GM20000 (cell line): ENCODE measurements around the gene SERPINB8.
A peak's percentile ranks its signal among the peaks of the same experiment; 100 is the strongest.

ENCODE experiments used
- DNase-seq: peaks from one replicate; pipeline ENCODE4 v3.0.0; 2012; ENCODE audit warnings: low spot score
- TF ChIP-seq, protein P1 (sequence below): IDR thresholded peaks from 2 replicates; pipeline ENCODE4 v1.5.1; 2012; ENCODE audit warnings: mild to moderate bottlenecking, control low read depth; ENCODE audit errors: extremely low read depth, missing control alignments

Gene SERPINB8

DNA sequence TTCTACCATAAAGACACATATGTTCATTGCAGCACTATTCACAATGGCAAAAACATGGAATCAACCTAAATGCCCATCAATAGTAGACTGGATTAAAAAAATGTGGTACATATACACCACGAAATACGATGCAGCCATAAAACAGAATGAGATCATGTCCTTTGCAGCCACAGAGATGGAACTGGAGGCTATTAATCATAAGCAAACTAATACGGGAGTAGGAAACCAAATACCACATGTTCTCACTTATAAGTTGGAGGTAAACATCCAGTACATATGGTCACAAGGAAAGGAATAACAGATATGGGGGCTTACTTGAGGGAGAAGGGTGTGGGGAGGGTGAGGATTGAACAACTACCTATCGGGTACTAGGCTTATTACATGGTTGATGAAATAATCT lies 13.1 kb upstream of the SERPINB8 start:
- TF ChIP-seq, protein P1, sequence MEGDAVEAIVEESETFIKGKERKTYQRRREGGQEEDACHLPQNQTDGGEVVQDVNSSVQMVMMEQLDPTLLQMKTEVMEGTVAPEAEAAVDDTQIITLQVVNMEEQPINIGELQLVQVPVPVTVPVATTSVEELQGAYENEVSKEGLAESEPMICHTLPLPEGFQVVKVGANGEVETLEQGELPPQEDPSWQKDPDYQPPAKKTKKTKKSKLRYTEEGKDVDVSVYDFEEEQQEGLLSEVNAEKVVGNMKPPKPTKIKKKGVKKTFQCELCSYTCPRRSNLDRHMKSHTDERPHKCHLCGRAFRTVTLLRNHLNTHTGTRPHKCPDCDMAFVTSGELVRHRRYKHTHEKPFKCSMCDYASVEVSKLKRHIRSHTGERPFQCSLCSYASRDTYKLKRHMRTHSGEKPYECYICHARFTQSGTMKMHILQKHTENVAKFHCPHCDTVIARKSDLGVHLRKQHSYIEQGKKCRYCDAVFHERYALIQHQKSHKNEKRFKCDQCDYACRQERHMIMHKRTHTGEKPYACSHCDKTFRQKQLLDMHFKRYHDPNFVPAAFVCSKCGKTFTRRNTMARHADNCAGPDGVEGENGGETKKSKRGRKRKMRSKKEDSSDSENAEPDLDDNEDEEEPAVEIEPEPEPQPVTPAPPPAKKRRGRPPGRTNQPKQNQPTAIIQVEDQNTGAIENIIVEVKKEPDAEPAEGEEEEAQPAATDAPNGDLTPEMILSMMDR, result no peak
- DNase-seq, result no peak

DNA sequence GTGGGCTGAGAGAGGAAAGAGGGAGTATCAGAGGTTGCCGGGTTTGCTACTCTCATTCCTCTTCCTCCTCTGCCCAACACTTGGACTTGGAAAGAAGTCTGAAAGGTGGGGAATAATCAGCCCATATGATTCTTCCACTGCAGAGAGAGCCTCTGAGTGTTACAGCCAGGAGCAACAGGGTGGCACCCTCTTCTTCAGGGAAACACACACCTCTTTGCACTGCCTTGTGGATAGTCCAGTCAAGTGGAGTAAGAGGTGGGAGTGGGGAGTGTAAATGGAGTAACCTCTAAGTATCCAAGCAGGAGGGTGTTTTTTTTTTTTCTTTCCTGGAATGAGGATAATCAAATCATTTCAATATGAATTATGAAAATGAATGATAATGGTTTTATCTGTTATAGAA lies 9.0 kb upstream of the SERPINB8 start:
- DNase-seq, result no peak
- TF ChIP-seq, protein P1, result no peak

DNA sequence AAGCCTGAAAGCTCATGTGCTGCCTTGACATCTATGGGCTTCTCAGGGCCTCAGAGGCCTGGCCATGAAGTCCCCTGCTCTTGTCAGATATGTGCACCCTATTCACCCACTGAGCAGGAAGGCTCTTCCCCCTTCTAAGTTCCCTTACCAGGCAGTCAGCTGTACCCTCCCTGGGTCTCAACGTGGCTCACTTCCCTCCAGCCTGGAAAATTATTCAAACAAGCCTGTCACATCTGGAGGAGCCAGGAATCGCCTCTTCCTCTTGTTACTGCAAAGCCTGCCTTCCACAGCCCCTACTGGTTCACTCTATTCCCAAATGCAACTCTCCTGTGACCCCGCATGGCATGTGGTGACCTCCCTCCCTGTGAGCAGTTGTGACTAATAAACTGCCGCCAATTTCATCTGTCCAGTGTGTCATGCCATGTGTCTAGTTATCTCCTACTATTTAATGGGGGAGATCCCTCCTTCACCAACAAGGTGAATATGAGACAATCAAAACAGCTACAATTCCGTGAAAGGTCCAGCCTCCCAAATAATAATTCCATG lies 8.4 kb upstream of the SERPINB8 start:
- DNase-seq, result no peak
- TF ChIP-seq, protein P1, result no peak

DNA sequence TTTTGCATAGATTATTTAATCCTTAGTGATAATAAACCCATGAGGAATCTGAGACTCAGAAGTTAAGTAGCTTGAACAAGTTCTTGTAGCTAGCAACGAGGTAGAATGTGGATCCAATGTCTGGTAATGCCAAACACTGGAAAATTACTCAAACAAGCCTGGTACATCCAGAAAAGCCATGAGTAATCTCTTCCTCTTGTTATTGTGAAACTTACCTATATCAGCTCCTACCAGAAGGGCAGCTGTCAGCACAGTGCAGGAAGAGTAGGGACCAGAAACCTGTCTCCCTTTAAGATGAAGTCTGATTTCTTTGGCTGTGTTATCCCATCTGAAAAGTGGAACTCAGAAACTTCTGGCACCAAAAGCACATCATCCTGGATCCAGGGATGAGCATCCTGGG lies 7.7 kb upstream of the SERPINB8 start:
- TF ChIP-seq, protein P1, result no peak
- DNase-seq, result no peak

DNA sequence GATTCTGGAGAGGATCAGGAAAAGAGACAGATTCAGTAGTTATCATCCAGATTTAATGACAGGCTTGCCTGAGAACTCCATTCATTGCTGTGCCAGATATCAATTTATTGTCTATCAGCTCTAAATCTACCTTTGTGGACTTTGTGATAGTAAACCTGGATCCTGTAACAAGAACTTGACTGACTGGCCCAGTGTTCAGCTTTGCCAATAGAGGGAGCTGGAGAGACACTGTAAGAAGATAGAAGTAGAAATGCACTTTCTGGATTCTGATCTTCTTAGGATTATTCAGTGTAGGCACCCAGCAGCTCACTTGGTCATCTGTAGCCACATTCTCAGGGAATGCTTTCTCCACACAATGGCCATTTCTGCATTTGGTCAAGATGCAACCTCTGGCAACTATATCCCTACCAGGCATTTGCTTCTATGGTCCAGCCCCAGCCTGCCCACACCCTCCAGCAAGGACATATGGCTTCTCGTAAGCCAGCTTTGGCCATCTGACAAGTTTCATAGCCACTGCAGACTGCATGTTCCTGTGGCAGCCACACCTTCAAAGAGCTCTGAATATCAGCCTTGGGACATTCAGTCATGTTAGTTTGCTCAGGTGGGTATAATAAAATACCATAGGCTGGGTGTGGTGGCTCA lies 6.1 kb upstream of the SERPINB8 start:
- TF ChIP-seq, protein P1, result peak; percentile 73
- DNase-seq, result no peak

DNA sequence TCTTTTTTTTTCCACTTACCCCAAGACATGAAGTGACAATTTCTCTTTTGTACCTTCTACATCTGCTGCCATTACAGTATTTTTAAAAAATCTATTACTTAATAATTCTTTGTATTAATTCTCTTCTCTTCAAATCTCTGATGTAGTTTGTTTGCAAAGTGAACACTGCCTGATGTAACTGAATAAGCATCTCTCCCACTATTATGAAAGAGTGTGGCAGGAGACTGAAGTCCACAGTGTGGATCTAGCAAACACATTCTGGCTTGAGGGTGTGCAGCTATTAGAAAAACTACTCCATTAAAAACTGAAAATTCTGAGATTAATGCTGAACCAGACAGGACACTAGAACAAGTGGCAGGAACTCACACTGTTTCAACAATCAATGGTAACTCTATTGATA lies 5.0 kb upstream of the SERPINB8 start:
- no peak for DNase-seq
- TF ChIP-seq, protein P1, result no peak

DNA sequence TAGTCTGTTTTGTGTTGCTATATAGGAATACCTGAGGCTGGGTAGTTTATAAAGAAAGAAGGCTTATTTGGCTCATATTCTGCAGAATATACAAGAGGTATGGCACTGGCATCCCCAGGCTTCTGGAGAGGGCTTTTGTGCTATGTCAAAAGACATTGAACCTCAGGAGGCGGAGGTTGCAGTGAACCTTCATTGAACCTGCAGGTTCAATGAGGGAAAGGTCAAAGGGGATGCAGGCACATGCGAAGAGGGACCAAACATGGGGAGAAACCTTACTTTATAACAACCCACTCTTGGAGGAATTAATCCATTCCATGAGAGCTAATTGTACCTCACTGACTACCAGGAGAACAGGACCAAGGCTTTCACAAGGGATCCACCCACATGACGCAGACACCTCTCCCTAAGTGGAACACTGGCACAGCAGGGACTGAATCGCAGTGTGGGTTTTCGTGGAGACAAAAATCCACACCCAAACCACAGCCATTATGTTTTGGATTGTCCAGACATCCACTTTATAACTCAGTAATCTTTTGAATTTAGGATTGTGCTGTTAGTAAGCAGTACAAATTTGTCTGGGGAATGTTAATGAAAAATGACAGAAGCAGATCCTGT lies 4.1 kb upstream of the SERPINB8 start:
- no peak for DNase-seq
- TF ChIP-seq, protein P1, result no peak
